Measurements from ENCODE around the gene PSKH1.

- TF ChIP-seq MYC (IDR thresholded peaks at IDR 0.05; ENCODE audit: borderline replicate concordance, low read length), result no peak
- no peak for TF ChIP-seq REST (IDR thresholded peaks at IDR 0.05)
- no peak for TF ChIP-seq CBX8 (IDR thresholded peaks at IDR 0.05)
- no peak for TF ChIP-seq PHF8 (IDR thresholded peaks at IDR 0.05; ENCODE audit: borderline replicate concordance, low read depth)
- TF ChIP-seq ESRRA (IDR thresholded peaks at IDR 0.05; ENCODE audit: borderline replicate concordance, low read length), result no peak
- TF ChIP-seq CEBPB (IDR thresholded peaks at IDR 0.05), result no peak
- TF ChIP-seq KDM1A (IDR thresholded peaks at IDR 0.05; ENCODE audit: low read depth), result no peak
- TF ChIP-seq POLR2A (IDR thresholded peaks at IDR 0.05; ENCODE audit: low read length), result no peak
- no peak for TF ChIP-seq CHD2 (IDR thresholded peaks at IDR 0.05; ENCODE audit: low read length, partially characterized antibody)
- no peak for TF ChIP-seq CTCF (IDR thresholded peaks at IDR 0.05)
Measured at GRCh38 chr16:67878846-67879245, 14.2 kb upstream of the PSKH1 start.
